Natural killer cell (primary cell): Measurements from ENCODE around the gene PRIM1. TPM values are rescaled to one million over a fixed set of nuclear protein-coding genes. Genes with fewer than 3 reads are reported as not detected.
A peak's percentile ranks its signal among the peaks of the same experiment; 100 is the strongest.
"Not testable (repeated sequence)": the region's sequence is repeated elsewhere in the genome, so short reads cannot be mapped to it uniquely, and the experiment has no call there.

Experiments used
- ATAC-seq, 3 donors: fragments of 150-1000 bp in 2 of 3; fragments of 200-7000 bp in 1 of 3; cut with Tn5 transposase; 1 replicate in 1 of 3; 2 replicates in 2 of 3; pipeline ENCODE4 v1.10.0; 2021; ENCODE audit warnings: mild to moderate bottlenecking in 2 of 3, moderate library complexity in 2 of 3
- DNase-seq, 2 donors: peaks; one replicate each; pipeline versions ENCODE4 v3.0.0 to v3.0.0-alpha.2; 2013 to 2021; ENCODE audit warnings: mixed read lengths in 1 of 2
- H3K27ac ChIP-seq: one replicate; pipeline ENCODE4 v1.5.1; 2013; ENCODE audit warnings: mild to moderate bottlenecking, low read length
- H3K27me3 ChIP-seq: one replicate; pipeline ENCODE4 v1.6.1; 2013; ENCODE audit warnings: low read length; ENCODE audit not compliant: control insufficient read depth, insufficient read depth
- H3K36me3 ChIP-seq: one replicate; pipeline ENCODE4 v1.6.1; 2013; ENCODE audit warnings: low read length; ENCODE audit not compliant: control insufficient read depth, insufficient read depth
- H3K4me1 ChIP-seq: one replicate; pipeline ENCODE4 v1.6.1; 2013; ENCODE audit warnings: low read length; ENCODE audit not compliant: control insufficient read depth, insufficient read depth
- H3K4me3 ChIP-seq: one replicate; pipeline ENCODE4 v1.5.1; 2013; ENCODE audit warnings: low read length
- H3K9me3 ChIP-seq: one replicate; pipeline ENCODE4 v1.6.1; 2013; ENCODE audit warnings: low read length; ENCODE audit not compliant: control insufficient read depth, insufficient read depth
- H3K27ac Mint-ChIP-seq, 2 donors: one replicate each; pipeline ENCODE4 v1.8.0; 2022; ENCODE audit warnings: mild to moderate bottlenecking in 2 of 2, mixed read lengths in 2 of 2, moderate library complexity in 1 of 2
- H3K27me3 Mint-ChIP-seq, 2 donors: one replicate each; pipeline ENCODE4 v1.8.0; 2022; ENCODE audit warnings: low read depth in 2 of 2, mixed read lengths in 2 of 2
- H3K36me3 Mint-ChIP-seq: one replicate; pipeline ENCODE4 v1.8.0; 2022; ENCODE audit warnings: mixed read lengths
- H3K4me1 Mint-ChIP-seq, 2 donors: one replicate each; pipeline ENCODE4 v1.8.0; 2022; ENCODE audit warnings: mixed read lengths in 2 of 2
- H3K4me3 Mint-ChIP-seq: one replicate; pipeline ENCODE4 v1.8.0; 2022; ENCODE audit warnings: mild to moderate bottlenecking, moderate library complexity, mixed read lengths
- H3K9me3 Mint-ChIP-seq, 2 donors: one replicate each; pipeline ENCODE4 v1.8.0; 2022; ENCODE audit warnings: mixed read lengths in 2 of 2
- WGBS: methylation state at CpG from one replicate; pipeline ENCODE4 v1.1.7; 2013; ENCODE audit warnings: missing lambda C conversion rate; ENCODE audit not compliant: insufficient coverage; 5-methylcytosine and 5-hydroxymethylcytosine counted together
- intact Hi-C: fragments of 100-400 bp; cut with micrococcal nuclease; formaldehyde crosslinking; loops from one replicate; pipeline ENCODE4 v1.14.2; 2022
- total RNA-seq, 4 donors: library from RNA; stranded (reverse); fragments of 120-200 nt in 1 of 4; gene quantifications; one replicate each; pipeline versions ENCODE4 v1.2.3 to v1.2.4, GENCODE V29; 2013 to 2022
- TF ChIP-seq, protein P1 (sequence below): fragments of 200-600 bp; IDR thresholded peaks from one replicate; pipeline ENCODE4 v1.8.0; 2022; ENCODE audit warnings: antibody characterized with exemption

PRIM1 gene
- total RNA-seq, 3 donors from 2014 or later (not counting 1 experiment from before 2014, with no cell fraction given): 10.1 to 11.9 (median 10.4) TPM

DNA sequence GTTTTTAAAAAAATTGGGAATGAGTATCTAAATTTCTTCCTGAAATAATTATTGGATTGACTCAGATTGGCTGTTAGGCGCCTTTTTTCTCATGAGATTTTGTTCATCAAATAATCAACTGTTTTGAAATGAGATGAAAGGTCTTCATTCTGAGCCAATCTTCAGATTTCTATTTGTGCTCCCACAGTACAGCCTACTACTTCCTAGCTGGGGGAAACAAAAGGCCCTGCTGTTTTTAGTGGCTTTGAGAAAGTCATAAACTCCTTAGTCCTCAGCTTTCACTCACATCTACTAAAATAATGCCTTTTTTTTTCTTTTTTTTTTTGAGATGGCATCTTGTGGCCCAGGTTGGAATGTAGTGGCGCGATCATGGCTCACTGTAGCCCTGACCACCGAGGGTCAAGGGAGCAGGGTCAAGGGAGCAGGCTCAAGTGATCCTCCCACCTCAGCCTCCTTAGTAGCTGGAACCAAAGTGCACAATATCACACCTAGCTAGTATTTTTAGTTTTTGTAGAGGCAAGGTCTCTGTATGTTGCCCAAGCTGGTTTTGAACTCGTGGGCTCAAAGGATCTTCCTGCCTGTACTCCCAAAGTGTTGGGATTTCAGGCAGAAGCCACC is 42.3 kb downstream of the PRIM1 start:
- TF ChIP-seq, protein P1, sequence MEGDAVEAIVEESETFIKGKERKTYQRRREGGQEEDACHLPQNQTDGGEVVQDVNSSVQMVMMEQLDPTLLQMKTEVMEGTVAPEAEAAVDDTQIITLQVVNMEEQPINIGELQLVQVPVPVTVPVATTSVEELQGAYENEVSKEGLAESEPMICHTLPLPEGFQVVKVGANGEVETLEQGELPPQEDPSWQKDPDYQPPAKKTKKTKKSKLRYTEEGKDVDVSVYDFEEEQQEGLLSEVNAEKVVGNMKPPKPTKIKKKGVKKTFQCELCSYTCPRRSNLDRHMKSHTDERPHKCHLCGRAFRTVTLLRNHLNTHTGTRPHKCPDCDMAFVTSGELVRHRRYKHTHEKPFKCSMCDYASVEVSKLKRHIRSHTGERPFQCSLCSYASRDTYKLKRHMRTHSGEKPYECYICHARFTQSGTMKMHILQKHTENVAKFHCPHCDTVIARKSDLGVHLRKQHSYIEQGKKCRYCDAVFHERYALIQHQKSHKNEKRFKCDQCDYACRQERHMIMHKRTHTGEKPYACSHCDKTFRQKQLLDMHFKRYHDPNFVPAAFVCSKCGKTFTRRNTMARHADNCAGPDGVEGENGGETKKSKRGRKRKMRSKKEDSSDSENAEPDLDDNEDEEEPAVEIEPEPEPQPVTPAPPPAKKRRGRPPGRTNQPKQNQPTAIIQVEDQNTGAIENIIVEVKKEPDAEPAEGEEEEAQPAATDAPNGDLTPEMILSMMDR: no peak
- intact Hi-C loops: no loop called here
- Mint-ChIP-seq H3K27me3 (no peaks in the 10 kb centered on the region), H3K27ac (no peak overlapping the region), H3K4me3 (no peak overlapping the region), H3K4me1 (peaks cover 7 to 9% of the 10 kb centered on the region in 2 donors), H3K9me3 (no peaks in the 10 kb centered on the region), H3K36me3 (peaks cover 22% of the 10 kb centered on the region)
- Histone ChIP-seq H3K27me3 (no peaks in the 10 kb centered on the region), H3K36me3 (peaks cover 37% of the 10 kb centered on the region), H3K4me3 (no peak overlapping the region), H3K4me1 (no peaks in the 10 kb centered on the region), H3K27ac (no peak overlapping the region), H3K9me3 (no peaks in the 10 kb centered on the region)
- DNase-seq (no peak), ATAC-seq (peak in 1 of 3 donors; percentile 26)
- 98% methylated on average over 3 of the region's 5 CpGs for WGBS

DNA sequence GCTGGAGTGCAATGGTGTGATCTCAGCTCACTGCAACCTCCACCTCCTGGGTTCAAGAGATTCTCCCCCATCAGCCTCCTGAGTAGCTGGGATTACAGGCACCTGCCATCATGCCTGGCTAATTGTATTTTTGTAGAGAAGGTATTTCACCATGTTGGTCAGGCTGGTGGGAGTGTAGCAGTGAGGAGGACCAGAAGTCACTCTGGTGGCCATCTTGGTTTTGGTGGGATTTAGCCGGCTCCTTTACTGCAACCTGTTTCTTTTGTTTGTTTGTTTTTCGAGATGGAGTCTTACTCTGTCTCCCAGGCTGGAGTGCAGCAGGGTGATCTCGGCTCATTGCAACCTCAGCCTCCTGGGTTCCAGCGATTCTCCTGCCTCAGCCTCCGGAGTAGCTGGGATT is 47.6 kb downstream of the PRIM1 start:
- H3K9me3 ChIP-seq, ATAC-seq, H3K36me3 ChIP-seq, H3K9me3 Mint-ChIP-seq, H3K27ac Mint-ChIP-seq, H3K36me3 Mint-ChIP-seq, H3K4me3 Mint-ChIP-seq, H3K4me1 ChIP-seq, H3K4me3 ChIP-seq, H3K27ac ChIP-seq, H3K27me3 Mint-ChIP-seq, H3K4me1 Mint-ChIP-seq, DNase-seq, H3K27me3 ChIP-seq, intact Hi-C loops: not testable (repeated sequence)
- 95% methylated on average over 5 of the region's 5 CpGs for whole genome bisulfite sequencing

DNA sequence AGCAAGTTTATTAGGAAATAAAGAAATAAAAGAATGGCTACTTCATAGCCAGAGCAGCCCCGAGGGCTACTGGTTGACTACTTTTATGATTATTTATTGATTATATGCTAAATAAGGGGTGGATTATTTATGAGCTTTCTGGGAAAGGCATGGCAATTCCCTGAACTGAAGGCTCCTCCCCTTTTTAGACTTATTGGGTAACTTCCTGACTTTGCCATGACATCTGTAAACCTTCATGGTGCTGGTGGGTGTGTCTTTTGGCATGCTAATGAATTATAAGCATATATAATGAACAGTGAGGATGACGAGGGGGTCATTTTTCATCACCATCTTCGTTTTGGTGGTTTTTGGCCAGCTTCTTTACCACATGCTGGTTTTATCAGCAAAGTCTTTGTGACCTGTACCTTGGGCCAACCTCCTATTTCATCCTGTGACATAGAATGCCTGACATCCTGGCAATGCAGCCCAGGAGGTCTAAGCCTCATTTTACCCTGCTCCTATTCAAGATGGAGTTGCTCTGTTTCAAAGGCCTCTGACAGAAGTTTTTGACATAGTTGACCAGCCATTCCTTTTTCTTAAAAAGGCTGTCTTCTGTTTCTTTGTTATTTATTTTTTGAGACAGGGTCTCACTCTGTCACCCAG is 53.0 kb downstream of the PRIM1 start:
- Mint-ChIP-seq H3K27ac (no peak overlapping the region), H3K27me3 (no peaks in the 10 kb centered on the region), H3K9me3 (no peaks in the 10 kb centered on the region), H3K36me3 (no peaks in the 10 kb centered on the region), H3K4me1 (peaks cover 0 to 5% of the 10 kb centered on the region in 2 donors), H3K4me3 (no peak overlapping the region)
- intact Hi-C loops: no loop called here
- DNase-seq: no peak
- no peak for ATAC-seq
- TF ChIP-seq, protein P1: no peak
- H3K27ac ChIP-seq: no peak overlapping the region
- H3K4me1 ChIP-seq: no peaks in the 10 kb centered on the region
- WGBS: 85% methylated on average over 3 of the region's 3 CpGs
- H3K27me3 ChIP-seq: peaks cover 3% of the 10 kb centered on the region
- no peaks in the 10 kb centered on the region for H3K36me3 ChIP-seq
- H3K4me3 ChIP-seq: no peak overlapping the region
- no peaks in the 10 kb centered on the region for H3K9me3 ChIP-seq

DNA sequence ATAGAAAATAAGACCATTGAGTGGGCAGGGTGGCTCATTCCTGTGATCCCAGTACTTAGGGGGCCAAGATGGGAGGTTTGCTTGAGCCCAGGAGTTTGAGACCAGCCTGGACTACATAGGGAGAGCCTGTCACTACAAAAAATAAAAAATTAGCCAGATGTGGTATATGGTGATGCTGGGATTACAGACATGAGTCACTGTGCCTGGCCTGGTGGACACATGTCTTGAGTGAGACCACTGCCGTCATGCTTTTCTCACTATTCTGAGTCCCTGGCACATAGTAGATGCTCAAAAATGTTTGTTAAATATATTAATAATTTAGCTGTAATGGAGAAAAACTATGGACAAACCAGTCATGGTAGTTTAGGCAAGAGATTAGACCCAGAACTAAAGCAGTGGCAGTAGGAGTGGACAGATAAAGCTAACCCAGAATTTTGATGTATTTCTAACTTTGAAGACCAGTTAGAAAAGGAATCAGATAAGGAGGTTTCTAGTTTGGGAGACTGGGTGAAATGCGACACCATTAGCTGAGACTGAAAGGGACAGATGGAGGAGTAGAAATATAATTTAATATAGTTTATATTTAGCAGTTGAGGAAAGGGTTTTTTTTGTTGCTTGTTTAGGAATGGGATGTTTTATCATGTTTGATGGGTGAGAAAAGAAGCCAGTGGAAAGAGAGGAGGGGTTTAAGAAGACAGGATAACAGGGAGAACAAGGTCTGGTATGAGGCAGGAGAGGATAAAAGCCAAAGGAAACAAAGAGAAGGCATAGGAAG is 56.6 kb downstream of the PRIM1 start:
- Mint-ChIP-seq H3K36me3 (no peaks in the 10 kb centered on the region), H3K4me1 (peaks cover 0 to under 1% of the 10 kb centered on the region in 2 donors), H3K4me3 (no peak overlapping the region), H3K9me3 (no peaks in the 10 kb centered on the region), H3K27me3 (no peaks in the 10 kb centered on the region), H3K27ac (no peak overlapping the region)
- intact Hi-C loops: no loop called here
- H3K4me1 ChIP-seq: no peaks in the 10 kb centered on the region
- ATAC-seq (no peak), DNase-seq (no peak)
- WGBS: 95% methylated on average over 2 of the region's 2 CpGs
- TF ChIP-seq, protein P1: no peak
- H3K27ac ChIP-seq: no peak overlapping the region
- H3K9me3 ChIP-seq: no peaks in the 10 kb centered on the region
- no peaks in the 10 kb centered on the region for H3K27me3 ChIP-seq
- no peak overlapping the region for H3K4me3 ChIP-seq
- no peaks in the 10 kb centered on the region for H3K36me3 ChIP-seq
